Right atrium auricular region (tissue), 2 donors: Measurements from ENCODE around the gene TRIO. TPM values are rescaled to one million over a fixed set of nuclear protein-coding genes. Genes with fewer than 3 reads are reported as not detected.
A peak's percentile ranks its signal among the peaks of the same experiment; 100 is the strongest.

ENCODE experiments used
- DNase-seq: peaks from one replicate; pipeline ENCODE4 v3.0.0-alpha.2; 2019; ENCODE audit warnings: low spot score
- H3K27ac ChIP-seq, 2 donors: fragments of 200-600 bp; sonication (generic); 1 replicate in 1 of 2; 2 replicates in 1 of 2; pipeline ENCODE4 v1.5.1; 2016 to 2019
- H3K27me3 ChIP-seq, 2 donors: fragments of 200-600 bp; sonication (generic); one replicate each; pipeline versions ENCODE4 v1.5.1 to v1.6.0; 2017 to 2019
- H3K36me3 ChIP-seq: fragments of 200-600 bp; sonication (generic); one replicate; pipeline ENCODE4 v1.5.1; 2016
- H3K4me1 ChIP-seq, 2 donors: fragments of 200-600 bp; sonication (generic); one replicate each; pipeline versions ENCODE4 v1.5.1 to v1.6.0; 2017 to 2019
- H3K4me3 ChIP-seq, 2 donors: fragments of 200-600 bp; sonication (generic); 1 replicate in 1 of 2; 2 replicates in 1 of 2; pipeline ENCODE4 v1.5.1; 2017 to 2019; ENCODE audit warnings: mild to moderate bottlenecking in 1 of 2, moderate library complexity in 1 of 2
- H3K9me3 ChIP-seq, 2 donors: fragments of 200-600 bp; sonication (generic); one replicate each; pipeline ENCODE4 v1.5.1; 2019
- CTCF ChIP-seq, 2 donors: fragments of 200-600 bp; sonication (generic); IDR thresholded peaks; one replicate each; pipeline ENCODE4 v1.5.1; 2019; ENCODE audit warnings: antibody characterized with exemption in 2 of 2
- total RNA-seq, 2 donors: library from RNA; depleted of rRNA; stranded (reverse); fragments of >200 nt; gene quantifications; one replicate each; pipeline ENCODE4 v1.1.0, GENCODE V29; 2016

TRIO gene
- total RNA-seq, 2 donors from 2014 or later = 51.6 to 67.0 TPM

DNA sequence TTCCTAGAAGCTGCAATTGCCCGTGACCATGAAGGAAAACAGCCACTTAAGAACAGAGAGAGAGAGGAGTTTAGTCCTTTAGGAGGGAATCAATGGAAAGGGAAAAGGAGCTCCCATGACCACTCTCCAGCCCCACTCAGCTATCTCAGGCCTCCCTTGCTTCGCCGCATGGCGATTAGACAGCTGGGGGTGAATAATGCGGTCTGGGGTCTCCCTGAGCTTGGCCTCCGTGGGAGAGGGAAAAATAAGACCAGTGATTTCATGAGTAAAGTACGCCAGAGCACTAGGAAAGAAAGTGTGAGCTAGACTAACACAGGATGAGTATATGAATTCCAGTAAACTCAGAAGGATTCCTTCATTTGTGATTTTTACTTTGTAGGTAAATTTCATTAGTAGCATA is 180.3 kb downstream of the TRIO start:
- Histone ChIP-seq H3K4me3 (no peak overlapping the region), H3K36me3 (peaks cover 15% of the 10 kb centered on the region), H3K27me3 (no peaks in the 10 kb centered on the region), H3K4me1 (peaks cover 0 to 10% of the 10 kb centered on the region in 2 donors), H3K9me3 (no peaks in the 10 kb centered on the region), H3K27ac (no peak overlapping the region)
- DNase-seq = no peak
- no peak for TF ChIP-seq CTCF (IDR thresholded peaks at IDR 0.05)

GRCh38 chr5:14325369-14325768 is 182.2 kb downstream of the TRIO start:
- peaks cover 5% of the 10 kb centered on the region for H3K36me3 ChIP-seq
- H3K9me3 ChIP-seq = no peaks in the 10 kb centered on the region
- peaks cover 0 to 10% of the 10 kb centered on the region in 2 donors for H3K4me1 ChIP-seq
- no peak overlapping the region for H3K27ac ChIP-seq
- DNase-seq = no peak
- TF ChIP-seq CTCF (IDR thresholded peaks at IDR 0.05) = no peak
- no peak overlapping the region for H3K4me3 ChIP-seq
- no peaks in the 10 kb centered on the region for H3K27me3 ChIP-seq

GRCh38 chr5:14326035-14326903 is 183.1 kb downstream of the TRIO start:
- H3K27ac ChIP-seq = no peak overlapping the region
- TF ChIP-seq CTCF (IDR thresholded peaks at IDR 0.05) = peak in 1 of 2 donors; percentile 44
- no peak overlapping the region for H3K4me3 ChIP-seq
- peaks cover 14% of the 10 kb centered on the region for H3K36me3 ChIP-seq
- DNase-seq = no peak
- peaks cover 0 to 10% of the 10 kb centered on the region in 2 donors for H3K4me1 ChIP-seq
- no peaks in the 10 kb centered on the region for H3K9me3 ChIP-seq
- H3K27me3 ChIP-seq = no peaks in the 10 kb centered on the region

- Histone ChIP-seq H3K4me1 (peaks cover 0 to 10% of the 10 kb centered on the region in 2 donors), H3K36me3 (peaks cover 9% of the 10 kb centered on the region), H3K27me3 (no peaks in the 10 kb centered on the region), H3K9me3 (no peaks in the 10 kb centered on the region), H3K4me3 (no peak overlapping the region), H3K27ac (no peak overlapping the region)
- DNase-seq = no peak
- TF ChIP-seq CTCF (IDR thresholded peaks at IDR 0.05) = no peak
These were observed 184.5 kb downstream of the TRIO start for GRCh38 chr5:14327624-14328023.

DNA sequence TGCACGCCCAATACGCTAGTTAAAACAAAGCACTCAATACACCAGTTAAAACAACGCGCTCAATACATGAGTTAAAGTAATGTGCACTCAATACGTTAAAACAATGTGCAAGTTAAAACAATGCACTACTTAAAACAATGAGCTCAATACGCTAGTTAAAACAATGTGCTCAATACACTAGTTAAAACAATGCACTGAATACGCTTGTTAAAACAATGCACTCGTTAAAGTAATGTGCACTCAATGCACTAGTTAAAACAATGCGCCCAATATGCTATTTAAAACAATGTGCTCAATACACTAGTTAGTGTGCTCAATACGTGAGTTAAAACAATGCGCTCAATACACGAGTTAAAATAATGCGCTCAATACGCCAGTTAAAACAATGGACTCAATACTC is 185.0 kb downstream of the TRIO start:
- no peak for DNase-seq
- H3K4me1 ChIP-seq = peaks cover 0 to 10% of the 10 kb centered on the region in 2 donors
- no peak overlapping the region for H3K27ac ChIP-seq
- H3K36me3 ChIP-seq = peaks cover 9% of the 10 kb centered on the region
- H3K9me3 ChIP-seq = no peaks in the 10 kb centered on the region
- TF ChIP-seq CTCF (IDR thresholded peaks at IDR 0.05) = no peak
- no peaks in the 10 kb centered on the region for H3K27me3 ChIP-seq
- H3K4me3 ChIP-seq = no peak overlapping the region
